ENCODE data around the gene WDCP.
"Not testable (repeated sequence)": the region's sequence is repeated elsewhere in the genome, so short reads cannot be mapped to it uniquely, and the experiment has no call there.

Gene WDCP

DNA sequence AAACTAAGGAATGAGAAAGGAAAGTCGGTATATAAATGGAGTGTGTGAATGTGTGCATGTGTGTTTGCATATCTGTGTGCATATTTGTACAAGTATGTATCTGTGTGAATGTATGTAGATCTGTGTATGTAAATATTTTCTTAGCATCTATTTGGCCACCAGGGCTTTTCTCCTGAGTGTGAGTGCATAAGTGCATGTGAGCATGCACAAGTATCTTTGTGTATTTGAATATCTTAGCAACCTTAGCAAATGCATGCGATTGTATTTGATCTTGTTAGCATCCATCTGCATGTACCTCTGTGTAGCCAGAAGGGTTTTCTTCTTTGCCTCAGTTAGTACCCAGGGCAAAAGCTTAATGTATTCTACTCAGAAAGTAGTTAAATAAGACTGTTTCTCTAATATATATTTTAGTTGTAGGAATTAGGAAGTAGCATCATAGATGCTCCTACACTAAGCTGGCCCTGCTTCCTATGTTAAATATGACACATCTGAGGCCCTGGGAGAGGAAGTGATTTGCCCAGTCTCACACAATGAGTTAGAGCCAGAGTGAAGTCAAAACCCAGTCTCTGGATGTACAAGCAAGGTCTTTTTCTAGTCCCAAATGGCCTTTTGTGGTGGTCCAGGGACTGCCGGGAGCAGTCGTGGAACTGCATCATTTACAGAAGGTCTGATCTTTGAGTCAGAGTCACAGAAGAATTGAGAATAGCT is 11.5 kb upstream of the WDCP start:
- DNase-seq: no peak

DNA sequence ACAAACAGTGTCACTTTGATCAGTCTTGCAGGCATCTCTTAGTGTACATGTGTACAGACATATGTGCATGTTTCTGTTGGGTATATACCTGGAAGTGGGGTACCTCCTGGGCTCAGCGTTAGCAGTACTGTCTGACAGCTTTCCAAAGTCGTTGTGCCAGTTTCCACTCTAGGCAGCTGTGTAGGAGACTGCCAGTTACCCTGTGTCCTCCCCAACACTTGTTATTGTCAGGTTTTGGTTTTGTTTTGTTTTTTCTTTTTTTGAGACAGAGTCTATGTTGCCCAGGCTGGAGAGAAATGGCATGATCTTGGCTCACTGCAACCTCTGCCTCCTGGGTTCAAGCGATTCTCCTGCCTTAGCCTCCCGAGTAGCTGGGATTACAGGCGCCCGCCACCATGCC is 8.6 kb upstream of the WDCP start:
- DNase-seq: no peak

DNA sequence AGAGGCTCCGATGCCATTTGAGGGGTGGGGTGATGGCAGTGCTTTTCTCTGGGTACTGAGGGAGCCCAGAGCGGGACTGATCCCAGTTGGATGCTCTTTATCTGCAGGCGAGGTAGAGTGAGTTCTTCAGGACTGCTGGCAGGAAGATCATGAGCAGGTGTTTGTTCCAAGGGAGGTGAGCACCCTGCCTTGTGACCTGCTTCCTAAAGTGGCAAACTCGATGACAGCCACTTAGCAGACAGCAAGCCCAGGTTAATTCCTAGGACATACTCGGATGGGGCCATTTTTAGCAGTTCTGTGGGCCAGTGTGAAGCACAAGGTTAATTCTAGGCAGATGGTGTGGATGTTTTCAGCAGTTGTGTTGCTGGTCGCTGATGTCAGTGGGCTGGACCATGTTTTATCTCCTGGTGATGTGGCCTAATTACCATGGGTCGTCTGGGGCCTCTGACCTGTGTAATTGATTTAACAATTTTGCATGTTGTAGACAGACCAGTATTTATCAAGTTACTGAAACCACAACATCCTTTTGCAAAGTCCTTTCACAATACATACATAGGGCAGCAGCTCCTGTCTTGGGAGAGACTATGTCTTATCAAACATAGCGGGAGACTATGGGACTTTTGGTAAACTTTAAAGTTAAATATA is 7.3 kb upstream of the WDCP start:
- DNase-seq: no peak

DNA sequence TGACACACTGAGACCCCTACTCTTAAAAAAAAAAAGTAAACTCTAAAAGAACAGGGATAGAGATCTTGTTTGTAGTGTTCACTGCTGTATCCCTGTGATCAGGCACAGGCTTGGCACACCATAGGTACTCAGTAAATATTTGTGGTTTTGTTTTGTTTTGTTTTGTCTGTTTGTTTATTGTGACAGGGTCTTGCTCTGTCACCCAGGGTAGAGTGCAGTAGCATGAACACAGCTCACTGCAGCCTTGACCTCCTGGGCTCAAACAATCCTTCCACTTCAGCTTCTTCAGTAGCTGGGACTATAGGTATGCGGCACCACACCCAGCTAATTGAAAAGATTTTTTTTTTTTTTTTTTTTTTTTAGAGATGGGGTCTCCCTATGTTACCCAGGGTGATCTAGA is 5.8 kb upstream of the WDCP start:
- no peak for DNase-seq

DNA sequence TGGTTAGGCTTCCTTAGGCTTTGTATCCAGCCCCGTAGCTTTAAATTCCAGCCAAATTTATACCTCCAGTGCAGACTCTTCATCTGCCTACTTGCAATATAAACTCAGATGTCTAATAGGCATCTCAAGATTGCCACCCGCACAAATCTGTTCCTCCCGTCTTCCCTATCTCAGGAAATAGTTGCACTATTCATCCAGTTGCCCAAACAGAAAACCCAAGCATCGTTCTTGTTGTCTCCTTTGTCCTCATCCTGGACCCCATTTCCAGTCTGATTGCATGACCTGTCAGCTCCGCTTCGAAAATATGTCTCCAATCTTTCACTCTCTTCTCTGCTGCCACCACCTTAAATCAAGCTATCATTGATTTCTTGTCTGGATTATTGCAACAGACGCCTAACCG is 4.6 kb upstream of the WDCP start:
- DNase-seq: no peak

DNA sequence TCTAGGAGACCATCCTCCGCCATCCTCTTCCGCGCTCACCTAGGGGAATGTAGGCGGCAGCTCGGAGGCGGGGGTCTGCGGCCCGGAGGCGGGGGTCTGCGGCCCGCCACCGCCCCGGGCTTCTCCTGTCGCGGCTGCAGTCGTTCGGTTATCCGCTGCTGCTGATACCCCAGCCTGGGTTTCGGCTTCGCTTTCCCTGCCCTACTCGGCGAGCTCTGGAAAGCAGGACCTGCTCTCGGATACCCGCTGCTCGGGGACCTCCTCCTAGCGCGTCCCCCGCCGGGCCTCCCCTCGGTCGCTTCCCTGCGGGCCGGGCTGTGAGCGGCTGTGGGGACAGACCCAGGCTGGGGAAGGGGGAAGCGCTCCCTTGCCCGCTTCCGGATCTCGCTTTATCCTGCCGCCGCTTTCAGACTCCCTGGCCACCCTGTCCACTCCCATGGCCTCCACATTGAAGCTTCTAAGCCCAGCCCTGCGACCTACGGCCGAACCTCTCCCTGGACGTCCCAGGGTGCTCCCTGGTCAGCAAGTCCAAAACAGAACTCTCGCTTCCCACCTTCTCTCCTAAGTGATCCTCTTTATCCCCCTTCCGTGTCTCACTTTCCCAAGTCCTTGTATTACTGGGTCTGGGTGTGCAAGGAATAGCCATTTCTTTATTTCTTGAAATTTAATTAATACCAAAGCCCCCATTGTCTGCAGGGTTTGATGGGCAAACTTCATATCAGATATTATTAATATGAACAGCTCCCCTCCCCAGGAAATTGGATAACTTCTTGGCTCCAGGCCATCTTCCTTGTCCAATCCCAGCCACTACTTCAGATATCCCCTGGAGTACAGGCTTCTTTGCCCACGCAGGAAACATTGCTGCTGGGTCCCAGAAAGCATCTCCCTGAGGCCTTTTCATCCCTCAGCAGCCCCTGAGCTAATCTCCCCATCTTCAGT is 3.1 kb upstream of the WDCP start:
- DNase-seq: no peak

DNA sequence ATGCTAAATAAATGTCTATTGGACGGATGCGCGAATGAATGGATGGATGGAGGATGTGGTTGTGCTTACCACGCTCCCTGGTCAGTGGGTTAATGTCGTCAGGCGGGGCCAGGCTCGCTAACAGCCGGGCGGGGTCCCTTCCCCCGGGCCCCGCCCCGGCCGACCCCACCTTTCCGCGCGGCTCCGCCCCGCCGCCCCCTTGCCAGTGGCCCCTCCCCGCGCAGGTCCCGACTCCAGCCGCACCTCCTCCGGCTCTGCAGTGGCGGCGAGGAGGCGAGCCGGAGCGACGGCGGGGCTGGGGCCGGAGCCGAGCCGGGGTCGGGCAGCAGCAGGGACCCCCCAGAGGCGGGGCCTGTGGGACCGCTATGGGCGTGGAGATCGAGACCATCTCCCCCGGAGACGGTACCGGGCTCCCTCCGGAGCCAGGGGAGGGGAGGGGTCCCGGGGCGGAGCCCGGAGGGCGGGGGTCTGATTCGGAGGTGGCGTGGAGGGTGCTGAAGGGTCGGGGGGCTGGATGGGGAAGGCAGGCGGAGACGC is 2.4 kb upstream of the WDCP start, which contains the start of gene FKBP1B:
Gene FKBP1B, plus strand, starts transcription at position 257 of the 537 bp plus-strand sequence. Its CDS starts 109 bp downstream, at position 366.
- peak; percentile 21 to 26 for DNase-seq

DNA sequence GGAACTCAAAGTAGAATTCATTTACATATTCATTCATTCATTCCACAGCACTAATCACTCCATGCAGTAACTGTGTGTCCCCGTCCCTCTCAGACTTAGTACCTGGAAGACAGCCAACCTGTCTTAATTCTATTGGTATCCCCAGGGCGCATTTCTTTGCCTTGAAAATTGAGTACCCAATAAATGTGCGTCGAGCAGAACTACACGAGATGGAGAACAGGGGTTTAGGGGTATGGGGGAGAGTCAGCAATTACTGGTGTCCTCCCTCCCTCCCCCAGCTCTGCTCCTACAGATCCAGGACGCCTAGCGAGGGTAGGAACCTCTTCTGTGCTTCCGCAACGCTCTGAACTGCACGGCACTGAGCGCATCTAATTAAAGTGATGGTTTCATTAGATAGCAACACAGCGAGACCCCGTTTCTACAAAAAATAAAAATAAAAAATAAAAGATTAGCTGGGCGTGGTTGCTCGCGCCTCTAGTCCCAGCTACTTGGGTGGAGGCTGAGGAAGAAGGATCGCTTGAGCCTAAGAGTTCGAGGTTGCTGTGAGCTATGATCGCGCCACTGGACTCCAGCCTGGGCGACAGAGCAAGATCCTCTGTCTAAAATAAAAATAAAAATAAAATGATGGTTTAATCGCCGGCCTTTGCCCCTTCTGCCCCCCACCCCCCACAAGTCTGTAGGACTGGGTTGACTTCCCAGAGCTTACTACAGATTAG is 1.7 kb upstream of the WDCP start:
- no peak for DNase-seq

DNA sequence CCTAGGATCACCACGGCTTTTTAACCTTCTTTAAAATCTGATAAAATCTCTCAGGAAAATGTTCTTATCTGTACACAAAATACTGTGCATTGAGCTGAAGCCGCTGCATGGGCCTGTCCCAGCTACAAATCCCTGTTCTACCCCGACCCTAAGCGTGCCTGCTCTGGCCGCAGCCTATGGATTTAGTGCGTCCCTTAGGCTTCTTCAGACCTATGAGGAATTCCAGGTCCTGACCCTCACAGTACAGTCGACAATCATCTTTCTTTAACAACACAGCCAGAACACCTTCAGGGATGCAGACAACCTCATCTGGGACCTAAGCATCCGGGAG is 477 bp upstream of the WDCP start:
- no peak for DNase-seq

DNA sequence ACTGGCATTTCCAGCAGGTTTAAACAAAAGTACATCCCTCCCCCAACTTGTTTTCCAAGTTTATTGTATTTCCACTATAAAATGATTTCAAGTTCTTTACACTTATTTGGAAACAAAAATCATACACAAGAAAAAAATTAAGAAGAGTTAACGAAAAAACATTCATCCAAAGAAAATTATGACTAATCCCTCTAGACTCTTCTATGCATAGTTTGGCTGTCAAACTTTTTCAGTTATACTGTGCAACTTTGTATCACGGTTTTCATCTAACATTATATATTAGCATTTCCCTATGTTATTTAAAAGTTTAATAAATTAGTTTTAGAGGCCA is 627 bp downstream of the WDCP start:
- no peak for DNase-seq

DNA sequence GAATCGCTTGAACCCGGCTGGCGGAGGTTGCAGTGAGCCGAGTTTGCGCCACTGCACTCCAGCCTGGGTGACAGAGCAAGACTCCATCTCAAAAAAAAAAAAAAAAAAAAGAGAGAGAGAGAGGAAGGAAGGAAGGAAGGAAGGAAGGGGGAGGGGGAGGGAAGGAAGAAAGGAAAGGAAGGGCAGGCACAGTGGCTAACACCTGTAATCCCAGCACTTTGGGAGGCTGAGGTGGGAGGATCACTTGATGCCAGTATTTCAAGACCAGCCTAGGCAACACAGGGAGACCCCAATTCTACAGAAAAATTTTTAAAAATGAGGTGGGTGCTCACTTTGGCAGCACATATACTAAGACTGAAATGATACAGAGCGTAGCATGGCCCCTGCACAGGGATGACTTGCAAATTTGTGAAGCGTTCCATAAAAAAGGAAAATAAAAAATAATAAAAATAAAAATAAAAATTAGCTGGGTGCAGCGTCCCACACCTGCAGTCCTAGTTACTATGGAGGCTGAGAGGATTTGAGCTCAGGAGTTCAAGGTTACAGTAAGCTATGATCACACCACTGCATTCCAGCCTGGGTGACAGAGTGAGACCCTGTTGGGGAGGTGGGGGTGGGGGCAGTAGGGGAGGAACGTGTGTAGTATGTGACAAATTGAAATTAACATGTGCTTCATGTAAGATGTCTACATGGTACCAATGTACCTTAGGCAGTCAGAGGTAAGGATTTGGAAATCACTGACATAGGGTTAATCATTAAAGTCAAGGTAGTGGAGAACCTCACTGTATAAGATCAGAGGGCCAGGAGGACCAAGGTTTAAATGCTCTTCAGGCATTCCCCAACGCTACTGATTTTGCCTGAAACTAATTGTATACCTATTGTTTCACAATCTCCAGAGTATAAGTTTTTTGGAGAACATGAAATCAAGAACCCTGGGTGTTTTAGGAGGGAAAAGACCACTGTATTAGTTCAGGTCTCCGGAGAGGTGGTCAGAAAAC is 1.4 kb downstream of the WDCP start:
- no peak for DNase-seq

DNA sequence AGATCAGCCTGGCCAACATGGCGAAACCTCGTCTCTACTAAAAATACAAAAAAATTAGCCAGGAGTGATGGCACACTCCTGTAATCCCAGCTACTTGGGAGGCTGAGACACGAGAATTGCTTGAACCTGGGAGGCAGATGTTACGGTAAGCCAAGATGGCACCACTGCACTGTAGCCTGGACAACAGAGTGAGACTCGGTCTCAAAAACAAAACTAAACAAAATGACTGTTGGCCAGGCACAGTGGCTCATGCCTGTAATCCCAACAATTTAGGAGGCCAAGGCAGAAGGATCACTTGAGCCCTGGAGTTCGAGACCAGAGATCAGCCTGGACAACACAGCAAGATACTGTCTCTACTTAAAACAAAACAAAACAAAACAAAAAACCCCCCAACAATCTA is 4.1 kb downstream of the WDCP start:
- not testable (repeated sequence) for DNase-seq

DNA sequence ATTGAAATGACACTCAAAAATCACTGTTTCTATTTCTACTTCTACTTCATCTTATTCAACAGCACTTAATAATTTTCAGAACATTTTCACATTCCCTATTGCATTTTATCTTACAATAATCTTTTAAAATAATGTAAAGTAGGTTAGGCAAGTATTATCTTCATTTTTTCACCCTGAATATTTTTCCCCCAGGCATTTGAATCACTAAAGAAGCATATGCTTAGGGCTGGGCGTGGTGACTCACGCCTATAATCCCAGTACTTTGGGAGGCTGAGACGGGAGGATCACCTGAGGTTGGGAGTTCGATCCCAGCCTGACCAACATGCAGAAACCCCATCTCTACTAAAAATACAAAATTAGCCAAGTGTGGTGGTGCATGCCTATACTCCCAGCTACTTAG is 6.7 kb downstream of the WDCP start:
- no peak for DNase-seq

DNA sequence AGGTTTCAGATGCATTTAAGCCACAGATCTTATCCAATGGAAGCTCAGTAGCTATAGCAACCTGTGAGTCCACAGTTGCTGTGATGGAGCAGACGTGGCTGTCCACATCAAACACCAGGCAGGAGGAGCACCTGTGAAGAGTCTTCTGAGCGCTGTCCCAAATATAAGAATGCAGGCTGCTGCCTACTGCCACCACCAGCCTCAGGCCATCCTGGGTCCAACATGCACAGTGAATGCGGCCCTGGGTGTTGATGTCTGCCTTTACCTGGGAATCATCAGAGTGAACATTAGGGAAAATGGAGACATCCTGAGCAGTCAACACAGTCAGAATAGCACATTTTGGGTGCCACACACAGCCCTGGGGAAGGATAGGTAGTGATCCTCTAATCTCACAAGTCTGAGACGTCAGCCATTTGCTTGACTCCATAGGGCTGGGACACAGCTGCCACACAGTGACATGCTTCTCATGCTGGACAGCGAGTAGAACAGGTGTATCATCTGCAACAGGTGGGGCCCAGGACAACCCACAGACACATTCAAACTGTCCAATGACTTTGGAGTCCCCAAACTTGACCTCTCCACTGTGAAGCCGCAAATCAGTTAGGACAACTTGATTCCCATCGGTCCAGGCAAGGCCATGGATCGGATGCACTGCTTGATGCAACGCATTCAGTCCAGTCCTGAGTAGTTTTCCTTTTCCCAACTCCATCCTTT is 8.2 kb downstream of the WDCP start:
- DNase-seq: no peak

DNA sequence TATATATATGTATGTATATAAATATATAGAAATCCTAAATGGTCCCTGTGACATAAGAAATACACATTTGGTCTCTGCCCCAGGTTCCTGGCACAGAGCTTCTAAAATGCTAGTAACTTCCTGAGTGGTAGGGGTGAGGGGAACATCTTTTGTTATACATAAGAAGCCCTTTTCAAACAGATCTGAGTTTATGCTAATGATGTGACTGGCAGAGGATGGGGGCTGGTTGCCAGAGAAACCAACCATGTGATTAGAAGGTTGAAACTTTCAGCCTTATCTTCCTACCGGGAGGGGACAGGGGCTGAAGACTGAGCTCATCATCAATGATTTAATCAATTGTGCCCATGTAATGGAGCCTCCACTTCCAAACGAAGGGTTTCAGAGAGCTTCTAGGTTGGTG is 21.0 kb downstream of the WDCP start:
- no peak for DNase-seq

DNA sequence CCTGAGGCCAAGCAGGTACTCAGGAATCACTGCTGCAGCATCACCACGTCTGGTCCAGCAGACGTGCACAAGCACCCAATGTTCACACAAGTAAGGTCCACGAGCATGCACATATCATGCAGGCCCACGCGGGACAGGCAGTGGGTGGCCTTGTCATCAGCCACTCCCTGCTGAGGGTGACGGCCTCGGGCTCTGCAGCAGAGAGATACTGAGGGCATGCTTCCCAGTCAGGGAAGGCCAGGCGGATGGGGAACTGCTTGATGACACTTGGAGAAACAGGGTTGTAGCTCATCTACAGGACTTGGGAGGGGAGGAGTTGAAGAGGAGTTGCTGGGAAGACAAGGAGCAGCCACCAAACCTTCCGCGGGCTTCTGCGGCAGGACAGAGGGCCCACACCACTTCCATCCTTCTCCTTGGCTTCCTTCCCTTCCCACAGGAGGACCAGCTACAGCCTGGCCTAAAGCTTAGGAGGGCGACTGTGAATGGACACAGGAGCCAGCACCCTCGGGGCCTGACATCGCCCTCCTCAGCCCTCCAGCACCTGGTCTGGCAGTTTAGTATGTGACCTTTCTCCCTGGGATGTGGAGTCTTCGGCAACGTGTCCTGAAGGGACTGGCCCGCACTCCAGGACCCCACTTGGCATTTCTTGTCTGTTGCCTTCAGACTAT is 22.1 kb downstream of the WDCP start:
- no peak for DNase-seq

DNA sequence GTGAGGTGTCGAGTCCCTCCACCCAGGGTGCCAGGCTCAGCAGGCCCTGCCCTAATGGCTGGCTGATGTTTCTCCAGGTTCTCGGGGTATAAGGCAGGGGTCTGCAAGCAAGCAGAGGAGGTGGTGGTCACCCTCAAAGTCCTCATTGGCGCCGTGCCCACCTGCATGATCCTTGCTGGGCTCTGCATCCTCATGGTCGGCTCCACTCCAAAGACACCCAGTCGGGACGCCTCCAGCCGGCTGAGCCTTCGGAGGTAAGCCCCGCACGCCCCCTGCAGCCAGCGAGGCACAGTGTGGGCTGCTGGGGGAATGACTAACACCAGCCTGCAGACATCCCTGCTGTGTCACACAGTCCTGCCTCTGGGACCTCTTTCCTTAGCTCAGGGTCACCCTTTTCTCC is 23.2 kb downstream of the WDCP start:
- DNase-seq: no peak

DNA sequence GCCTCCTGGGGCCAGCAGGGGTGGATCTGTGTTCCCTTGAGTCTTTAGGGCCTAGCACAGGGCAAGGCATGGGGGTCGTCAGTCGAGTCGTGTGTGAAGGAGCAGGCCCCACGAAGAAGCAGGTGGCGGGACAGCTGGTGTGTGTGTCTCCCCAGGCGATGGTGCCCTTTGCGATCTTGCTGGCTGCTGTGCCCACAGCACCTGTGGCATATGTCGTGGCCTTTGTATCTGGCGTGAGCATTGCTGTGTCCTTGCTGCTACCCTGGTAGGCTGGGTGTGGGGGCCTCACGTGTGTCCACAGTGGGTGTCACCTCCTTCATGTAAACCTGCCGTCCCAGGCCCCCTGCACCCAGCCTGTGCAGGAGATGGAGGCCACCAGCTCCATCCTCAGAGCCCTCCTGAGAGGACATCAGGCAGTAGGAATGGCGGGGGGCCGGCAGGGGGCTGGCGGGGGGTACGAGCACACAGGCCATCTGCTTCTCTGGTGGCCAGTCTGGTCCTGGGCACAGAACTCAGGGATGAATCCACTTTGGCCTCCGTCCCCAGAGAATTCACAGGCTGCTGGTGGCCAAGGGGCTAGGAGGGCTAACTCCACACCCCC is 24.1 kb downstream of the WDCP start:
- DNase-seq: no peak

DNA sequence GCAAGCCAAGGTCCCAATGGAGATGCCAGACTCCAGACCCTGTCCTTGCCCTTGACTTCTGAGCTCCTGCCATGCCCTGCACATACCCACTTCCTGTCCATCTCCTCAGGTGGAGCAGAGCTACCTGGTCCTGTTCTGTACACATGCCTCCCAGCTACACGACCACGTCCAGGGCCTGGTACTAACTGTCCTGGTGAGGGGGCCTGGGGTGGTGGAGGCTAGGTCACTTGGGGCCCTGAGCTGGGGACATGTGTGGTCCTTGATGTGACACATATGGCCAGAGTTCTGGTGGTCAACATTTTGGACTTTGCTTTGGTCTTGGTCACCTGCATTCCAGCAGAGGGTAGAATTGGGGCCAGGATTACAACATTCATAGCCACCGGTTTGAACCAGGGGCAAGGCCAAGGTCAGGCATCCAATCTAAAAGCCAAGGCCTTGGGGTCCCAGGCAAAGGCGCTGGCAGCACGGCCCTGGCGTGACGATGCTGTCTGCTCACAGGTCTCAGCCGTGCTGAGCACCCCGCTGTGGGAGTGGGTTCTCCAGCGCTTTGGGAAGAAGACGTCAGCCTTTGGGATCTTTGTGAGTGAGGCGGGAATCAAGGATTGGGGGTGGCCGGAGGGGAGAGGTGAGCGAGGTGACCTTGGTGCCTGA is 24.7 kb downstream of the WDCP start:
- no peak for DNase-seq
